ENCODE results near the gene SVOPL. TPM values are rescaled to one million over a fixed set of nuclear protein-coding genes. Genes with fewer than 3 reads are reported as not detected.

The SVOPL gene
- total and polyA plus RNA-seq, 10 of the 15 experiments (the other 5 are each of a cell fraction or from before 2014, with no cell fraction given): 0.15 TPM; not detected in 9

DNA sequence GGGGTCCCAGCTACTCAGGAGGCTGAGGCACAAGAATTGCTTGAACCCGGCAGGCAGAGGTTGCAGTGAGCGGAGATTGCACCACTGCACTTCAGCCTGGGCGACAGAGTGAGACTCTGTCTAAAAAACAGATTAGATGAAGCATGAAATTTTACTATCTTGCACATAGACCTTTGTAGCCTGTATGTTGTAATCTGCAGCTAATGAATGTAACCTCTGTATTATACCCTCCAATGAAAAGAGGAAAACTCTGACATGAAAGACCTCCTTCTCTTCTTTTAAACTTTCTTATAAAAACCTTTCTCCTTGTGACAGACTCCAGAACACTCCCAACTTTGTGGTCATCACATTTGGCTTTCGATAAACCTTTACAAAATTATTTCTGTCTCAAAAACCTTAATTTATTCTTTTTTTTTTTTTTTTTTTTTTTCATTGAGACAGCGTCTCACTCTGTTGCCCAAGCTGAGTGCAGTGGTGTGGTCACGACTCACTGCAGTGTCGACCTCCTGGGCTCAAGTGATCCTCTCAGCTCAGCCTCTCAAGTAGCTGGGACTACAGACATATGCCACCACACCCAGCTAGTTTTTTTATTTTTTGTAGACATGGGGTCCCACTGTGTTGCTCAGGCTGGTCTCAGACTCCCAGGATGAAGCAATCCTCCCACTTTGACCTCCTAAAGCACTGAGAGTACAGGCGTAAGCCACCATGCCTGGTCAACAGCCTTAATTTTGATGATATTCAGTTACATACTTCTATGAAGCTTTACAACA lies 97.4 kb downstream of the SVOPL start:
- H3K36me3 ChIP-seq (ENCODE audit: control insufficient read depth in 2 of 2, insufficient read depth in 2 of 2, low read length in 1 of 2): no peaks in the 10 kb centered on the region
- H3K79me2 ChIP-seq (ENCODE audit: control insufficient read depth, insufficient read depth, low read length): no peaks in the 10 kb centered on the region
- no peak overlapping the region for H2AFZ ChIP-seq (ENCODE audit: control insufficient read depth, low read depth, low read length)
- no peaks in the 10 kb centered on the region for H3K27me3 ChIP-seq (replicated peaks in 1 of 2; ENCODE audit: control insufficient read depth in 2 of 2, insufficient read depth in 2 of 2, low read length in 1 of 2)
- ChIA-PET POLR2A (interaction anchor here (0.7 kb wide), 1 partner anchor 31 kb away, joined by 4 read pairs; no protein-coding TSS in a partner anchor), RAD21 (ENCODE audit: unreplicated experiment) (interaction anchor here (0.7 kb wide), 1 partner anchor 22 kb away, joined by 3 read pairs; no protein-coding TSS in a partner anchor), CTCF (interaction anchor here (0.5 to 0.9 kb wide), 2 partner anchors 10 to 158 kb away, joined by 3 to 4 read pairs; no protein-coding TSS in a partner anchor), SMC1A (ENCODE audit: uncharacterized antibody, unreplicated experiment) (no interaction called here)
- WGBS (ENCODE audit: insufficient coverage, insufficient replicate concordance, low lambda C conversion rate, missing lambda C conversion rate): 64% methylated on average over 7 of the region's 8 CpGs
- no peak for FAIRE-seq
- in situ Hi-C loops (cut with MboI) (no loop called here), intact Hi-C loops (cut with micrococcal nuclease; ENCODE audit: unreplicated experiment) (no loop called here)
- H3K4me2 ChIP-seq (ENCODE audit: control insufficient read depth, insufficient read depth): no peak overlapping the region
- no peaks in the 10 kb centered on the region for H4K20me1 ChIP-seq (ENCODE audit: control insufficient read depth, insufficient read depth)
- DNase-seq (ENCODE audit: low read depth, low spot score): no peak
- no peak overlapping the region for H3K9ac ChIP-seq (ENCODE audit: control insufficient read depth, insufficient read depth, low read length)
- H3K9me3 ChIP-seq (replicated peaks; ENCODE audit: control insufficient read depth, insufficient read depth, low read length): no peaks in the 10 kb centered on the region
- no peak for ATAC-seq
- TF ChIP-seq SP1 (IDR thresholded peaks at IDR 0.05; ENCODE audit: low read depth, low read length) (no peak), RFX5 (IDR thresholded peaks at IDR 0.05; ENCODE audit: low read depth, low read length) (no peak), YBX1 (IDR thresholded peaks at IDR 0.05) (no peak), CBX5 (IDR thresholded peaks at IDR 0.05; ENCODE audit: low read depth) (no peak), GABPA (IDR thresholded peaks at IDR 0.05; ENCODE audit: low read depth) (no peak), RAD21 (IDR thresholded peaks at IDR 0.05; ENCODE audit: insufficient read depth, low read depth, low read length) (no peak), YY1 (IDR thresholded peaks at IDR 0.05; ENCODE audit: low read depth, low read length) (no peak), SIN3A (IDR thresholded peaks at IDR 0.05; ENCODE audit: low read depth, low read length) (no peak)
- TF ChIP-seq, protein P1, sequence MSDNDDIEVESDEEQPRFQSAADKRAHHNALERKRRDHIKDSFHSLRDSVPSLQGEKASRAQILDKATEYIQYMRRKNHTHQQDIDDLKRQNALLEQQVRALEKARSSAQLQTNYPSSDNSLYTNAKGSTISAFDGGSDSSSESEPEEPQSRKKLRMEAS (IDR thresholded peaks at IDR 0.05; ENCODE audit: low read depth, low read length): no peak
- TF ChIP-seq, protein P2, sequence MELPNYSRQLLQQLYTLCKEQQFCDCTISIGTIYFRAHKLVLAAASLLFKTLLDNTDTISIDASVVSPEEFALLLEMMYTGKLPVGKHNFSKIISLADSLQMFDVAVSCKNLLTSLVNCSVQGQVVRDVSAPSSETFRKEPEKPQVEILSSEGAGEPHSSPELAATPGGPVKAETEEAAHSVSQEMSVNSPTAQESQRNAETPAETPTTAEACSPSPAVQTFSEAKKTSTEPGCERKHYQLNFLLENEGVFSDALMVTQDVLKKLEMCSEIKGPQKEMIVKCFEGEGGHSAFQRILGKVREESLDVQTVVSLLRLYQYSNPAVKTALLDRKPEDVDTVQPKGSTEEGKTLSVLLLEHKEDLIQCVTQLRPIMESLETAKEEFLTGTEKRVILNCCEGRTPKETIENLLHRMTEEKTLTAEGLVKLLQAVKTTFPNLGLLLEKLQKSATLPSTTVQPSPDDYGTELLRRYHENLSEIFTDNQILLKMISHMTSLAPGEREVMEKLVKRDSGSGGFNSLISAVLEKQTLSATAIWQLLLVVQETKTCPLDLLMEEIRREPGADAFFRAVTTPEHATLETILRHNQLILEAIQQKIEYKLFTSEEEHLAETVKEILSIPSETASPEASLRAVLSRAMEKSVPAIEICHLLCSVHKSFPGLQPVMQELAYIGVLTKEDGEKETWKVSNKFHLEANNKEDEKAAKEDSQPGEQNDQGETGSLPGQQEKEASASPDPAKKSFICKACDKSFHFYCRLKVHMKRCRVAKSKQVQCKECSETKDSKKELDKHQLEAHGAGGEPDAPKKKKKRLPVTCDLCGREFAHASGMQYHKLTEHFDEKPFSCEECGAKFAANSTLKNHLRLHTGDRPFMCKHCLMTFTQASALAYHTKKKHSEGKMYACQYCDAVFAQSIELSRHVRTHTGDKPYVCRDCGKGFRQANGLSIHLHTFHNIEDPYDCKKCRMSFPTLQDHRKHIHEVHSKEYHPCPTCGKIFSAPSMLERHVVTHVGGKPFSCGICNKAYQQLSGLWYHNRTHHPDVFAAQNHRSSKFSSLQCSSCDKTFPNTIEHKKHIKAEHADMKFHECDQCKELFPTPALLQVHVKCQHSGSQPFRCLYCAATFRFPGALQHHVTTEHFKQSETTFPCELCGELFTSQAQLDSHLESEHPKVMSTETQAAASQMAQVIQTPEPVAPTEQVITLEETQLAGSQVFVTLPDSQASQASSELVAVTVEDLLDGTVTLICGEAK (IDR thresholded peaks at IDR 0.05; ENCODE audit: borderline replicate concordance): no peak
- TF ChIP-seq, protein P3, sequence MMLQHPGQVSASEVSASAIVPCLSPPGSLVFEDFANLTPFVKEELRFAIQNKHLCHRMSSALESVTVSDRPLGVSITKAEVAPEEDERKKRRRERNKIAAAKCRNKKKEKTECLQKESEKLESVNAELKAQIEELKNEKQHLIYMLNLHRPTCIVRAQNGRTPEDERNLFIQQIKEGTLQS (IDR thresholded peaks at IDR 0.05; ENCODE audit: borderline replicate concordance, extremely low read depth, low read depth, low read length): no peak
- TF ChIP-seq, protein P4, sequence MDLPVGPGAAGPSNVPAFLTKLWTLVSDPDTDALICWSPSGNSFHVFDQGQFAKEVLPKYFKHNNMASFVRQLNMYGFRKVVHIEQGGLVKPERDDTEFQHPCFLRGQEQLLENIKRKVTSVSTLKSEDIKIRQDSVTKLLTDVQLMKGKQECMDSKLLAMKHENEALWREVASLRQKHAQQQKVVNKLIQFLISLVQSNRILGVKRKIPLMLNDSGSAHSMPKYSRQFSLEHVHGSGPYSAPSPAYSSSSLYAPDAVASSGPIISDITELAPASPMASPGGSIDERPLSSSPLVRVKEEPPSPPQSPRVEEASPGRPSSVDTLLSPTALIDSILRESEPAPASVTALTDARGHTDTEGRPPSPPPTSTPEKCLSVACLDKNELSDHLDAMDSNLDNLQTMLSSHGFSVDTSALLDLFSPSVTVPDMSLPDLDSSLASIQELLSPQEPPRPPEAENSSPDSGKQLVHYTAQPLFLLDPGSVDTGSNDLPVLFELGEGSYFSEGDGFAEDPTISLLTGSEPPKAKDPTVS (IDR thresholded peaks at IDR 0.05; ENCODE audit: low read depth, low read length): no peak
- H3K4me3 ChIP-seq: no peak overlapping the region
- H3K27ac ChIP-seq (ENCODE audit: control insufficient read depth, insufficient read depth): no peak overlapping the region
- H3K4me1 ChIP-seq (ENCODE audit: control insufficient read depth, insufficient read depth, low read length): no peaks in the 10 kb centered on the region
- no TSS peak for BruUV-seq (replicated peaks)
